HG02852 (cell line): Measurements from ENCODE around the gene SIRT4.
"Not testable (repeated sequence)": the region's sequence is repeated elsewhere in the genome, so short reads cannot be mapped to it uniquely, and the experiment has no call there.

Experiments used
- ATAC-seq: cut with Tn5 transposase; IDR thresholded peaks from one replicate; pipeline ENCODE4 v1.9.1; 2021; ENCODE audit warnings: mild to moderate bottlenecking, moderate library complexity; ENCODE audit not compliant: unreplicated experiment

The SIRT4 gene, protein sequence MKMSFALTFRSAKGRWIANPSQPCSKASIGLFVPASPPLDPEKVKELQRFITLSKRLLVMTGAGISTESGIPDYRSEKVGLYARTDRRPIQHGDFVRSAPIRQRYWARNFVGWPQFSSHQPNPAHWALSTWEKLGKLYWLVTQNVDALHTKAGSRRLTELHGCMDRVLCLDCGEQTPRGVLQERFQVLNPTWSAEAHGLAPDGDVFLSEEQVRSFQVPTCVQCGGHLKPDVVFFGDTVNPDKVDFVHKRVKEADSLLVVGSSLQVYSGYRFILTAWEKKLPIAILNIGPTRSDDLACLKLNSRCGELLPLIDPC

GRCh38 chr12:120301962-120302815 is at the start of gene SIRT4:
SIRT4 (plus strand) TSS chr12:120302321; CDS start chr12:120303562, 1,241 bp downstream.
- ATAC-seq = peak; percentile 92

GRCh38 chr12:120253313-120253712 is 48.8 kb upstream of the SIRT4 start:
- ATAC-seq = not testable (repeated sequence)

GRCh38 chr12:120254809-120255208 is 47.3 kb upstream of the SIRT4 start:
- ATAC-seq = no peak

DNA sequence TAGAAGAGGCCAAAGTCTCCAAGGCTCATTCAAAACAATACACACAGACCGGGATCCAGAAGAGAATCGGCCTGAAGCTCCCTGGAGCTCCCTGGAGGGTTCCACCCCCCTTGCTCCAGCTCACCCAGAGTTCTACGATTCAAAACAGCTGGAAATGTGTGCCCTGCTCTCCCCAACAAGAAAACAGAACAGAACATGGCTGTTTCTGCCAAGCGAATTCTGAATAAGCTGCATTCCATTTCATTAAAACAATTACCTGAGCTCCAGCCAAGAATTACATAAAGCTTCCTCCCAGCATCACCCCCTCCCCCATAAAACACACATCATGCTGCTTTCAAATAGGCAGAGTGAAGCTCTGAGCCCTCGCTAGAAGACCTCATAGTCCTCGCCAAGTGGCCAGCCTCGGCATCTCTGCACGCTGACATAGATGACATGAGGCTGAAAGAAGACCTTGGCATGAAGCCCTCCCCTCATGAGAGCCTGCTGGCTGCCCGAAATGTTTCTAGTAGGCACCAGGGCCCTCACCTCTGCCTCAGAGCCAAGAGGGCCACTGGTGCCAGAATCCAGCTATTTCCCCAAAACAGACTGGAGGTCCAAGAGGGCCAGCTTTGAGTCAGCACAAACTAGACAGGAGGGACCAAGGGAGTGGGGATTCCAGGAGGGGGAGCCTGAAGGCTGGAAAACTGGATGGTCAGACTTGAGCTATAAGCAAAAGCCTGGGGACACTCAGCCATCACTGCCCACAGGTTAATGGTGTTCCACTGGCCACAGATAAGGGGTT is 44.9 kb upstream of the SIRT4 start:
- no peak for ATAC-seq

DNA sequence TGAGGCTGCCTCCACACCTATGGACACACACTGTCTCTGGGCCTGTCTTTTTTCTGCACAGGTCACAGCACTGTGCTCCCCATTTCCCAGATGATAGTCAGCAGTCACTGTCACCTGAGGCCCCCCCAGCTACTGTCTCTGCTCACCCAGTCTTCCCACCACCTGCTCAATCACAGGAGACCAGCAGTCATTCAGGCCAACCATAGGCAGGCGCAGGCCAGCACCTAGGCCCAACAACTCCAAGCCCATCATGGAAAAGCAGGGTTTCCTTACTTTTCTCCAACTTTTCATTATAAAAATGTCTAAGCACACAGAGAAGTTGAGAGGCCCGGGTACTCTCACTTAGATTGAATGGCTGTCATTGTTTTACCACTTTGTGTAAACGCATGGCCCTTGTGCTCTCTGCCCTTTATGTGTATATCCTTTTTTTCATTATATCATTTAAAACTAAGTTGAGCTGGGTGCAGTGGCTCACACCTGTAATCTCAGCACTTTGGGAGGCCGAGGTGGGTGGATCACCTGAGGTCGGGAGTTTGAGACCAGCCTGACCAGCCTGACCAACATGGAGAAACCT is 43.7 kb upstream of the SIRT4 start:
- no peak for ATAC-seq

DNA sequence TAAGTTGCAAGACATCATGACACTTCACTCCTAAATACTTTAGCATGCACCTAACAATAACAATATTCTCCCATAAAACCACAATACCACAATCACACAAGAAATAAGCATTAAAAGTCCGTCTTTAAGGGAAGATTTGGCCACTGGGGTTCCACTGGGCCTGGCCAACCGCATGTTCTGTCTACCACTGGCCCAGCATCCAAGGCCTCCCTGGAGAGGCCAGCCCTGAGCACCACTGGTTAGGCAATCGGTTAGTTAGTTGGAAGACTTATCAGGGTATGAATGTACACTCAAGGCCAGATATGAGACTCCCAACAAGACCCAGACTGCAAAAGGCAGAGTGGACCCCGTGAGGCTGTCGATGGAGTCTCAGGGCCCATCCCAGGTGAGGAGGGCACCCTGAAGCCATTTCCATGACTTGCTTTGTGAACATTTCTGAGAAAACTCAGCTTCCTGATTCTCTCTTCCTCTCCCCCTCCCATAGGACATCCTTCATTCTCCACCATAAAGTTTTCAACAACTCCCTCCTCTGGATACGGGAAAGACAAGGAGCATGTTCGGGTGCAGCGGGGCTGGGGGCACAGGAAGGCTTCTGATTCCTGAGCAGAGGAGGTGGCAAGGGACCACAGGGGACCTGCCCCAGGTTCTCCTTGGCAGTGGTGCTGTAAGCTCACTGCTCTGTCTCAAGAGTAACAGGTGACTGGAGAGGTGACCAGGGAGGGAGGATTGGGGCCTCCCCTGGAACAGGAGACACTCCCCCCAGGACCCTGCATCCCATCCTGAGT is 42.5 kb upstream of the SIRT4 start:
- ATAC-seq = no peak

DNA sequence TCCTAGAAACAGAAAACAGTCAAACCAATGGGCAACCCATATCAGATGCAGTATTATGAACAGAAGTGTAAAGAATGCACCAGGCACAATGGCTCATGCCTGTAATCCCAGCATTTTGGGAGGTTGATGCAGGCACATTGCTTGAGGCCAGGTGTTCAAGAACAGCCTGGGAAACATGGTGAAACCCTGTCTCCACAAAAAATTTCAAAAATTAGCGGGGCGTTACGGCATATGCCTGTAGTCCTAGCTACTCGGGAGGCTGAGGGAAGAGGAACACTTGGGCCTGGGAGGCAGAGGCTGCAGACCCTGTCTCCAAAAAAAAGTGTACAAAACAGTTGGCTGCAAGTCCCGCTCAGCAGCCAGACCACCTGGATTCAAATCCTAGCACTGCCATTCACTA is 41.5 kb upstream of the SIRT4 start:
- ATAC-seq = no peak

DNA sequence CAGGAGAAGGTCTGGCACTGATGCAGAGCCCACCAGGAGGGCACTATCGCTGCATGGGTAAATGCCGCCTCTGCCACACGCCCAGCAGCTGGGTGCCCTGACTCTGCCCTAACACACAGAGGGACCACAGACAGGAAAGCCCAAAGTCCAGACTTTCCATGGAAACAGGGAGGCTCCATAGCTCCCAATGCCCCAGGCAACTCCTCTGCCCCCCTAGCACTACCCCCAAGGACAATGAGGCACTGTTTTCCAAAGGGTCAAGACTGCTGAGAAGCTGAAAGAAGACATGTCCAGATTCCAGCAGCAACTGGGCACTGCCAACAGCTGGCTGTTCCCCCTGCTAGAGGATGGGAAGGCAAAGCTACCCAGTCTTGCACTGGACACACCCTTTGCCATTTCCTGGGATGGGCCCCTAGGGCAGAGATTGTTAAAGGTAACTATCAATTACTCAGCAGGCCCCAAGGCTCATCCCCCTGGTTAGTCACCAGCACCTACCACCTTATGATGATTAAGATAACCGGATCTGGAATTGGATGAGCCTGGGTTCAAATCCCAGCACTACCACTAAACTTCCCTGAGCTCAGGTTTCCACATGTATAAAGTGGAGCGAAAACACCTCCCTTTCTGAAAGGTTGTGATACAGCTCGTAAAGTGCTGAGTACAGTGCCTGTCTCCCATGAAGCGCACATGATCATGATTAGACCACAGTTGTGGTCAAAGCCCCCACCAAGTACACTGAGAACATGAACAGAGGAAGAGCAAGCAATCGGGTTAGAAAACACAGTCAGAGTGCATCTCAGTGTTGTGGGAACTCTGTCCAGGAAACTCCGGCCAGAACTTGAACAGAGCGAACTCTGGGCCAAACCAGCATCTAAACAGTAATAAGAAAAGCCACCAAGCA is 39.9 kb upstream of the SIRT4 start:
- ATAC-seq = no peak

GRCh38 chr12:120262852-120263747 is 39.0 kb upstream of the SIRT4 start:
- no peak for ATAC-seq

GRCh38 chr12:120263748-120264085 is 38.4 kb upstream of the SIRT4 start:
- no peak for ATAC-seq

- ATAC-seq = no peak
Observed at GRCh38 chr12:120264086-120264903, 37.8 kb upstream of the SIRT4 start.

DNA sequence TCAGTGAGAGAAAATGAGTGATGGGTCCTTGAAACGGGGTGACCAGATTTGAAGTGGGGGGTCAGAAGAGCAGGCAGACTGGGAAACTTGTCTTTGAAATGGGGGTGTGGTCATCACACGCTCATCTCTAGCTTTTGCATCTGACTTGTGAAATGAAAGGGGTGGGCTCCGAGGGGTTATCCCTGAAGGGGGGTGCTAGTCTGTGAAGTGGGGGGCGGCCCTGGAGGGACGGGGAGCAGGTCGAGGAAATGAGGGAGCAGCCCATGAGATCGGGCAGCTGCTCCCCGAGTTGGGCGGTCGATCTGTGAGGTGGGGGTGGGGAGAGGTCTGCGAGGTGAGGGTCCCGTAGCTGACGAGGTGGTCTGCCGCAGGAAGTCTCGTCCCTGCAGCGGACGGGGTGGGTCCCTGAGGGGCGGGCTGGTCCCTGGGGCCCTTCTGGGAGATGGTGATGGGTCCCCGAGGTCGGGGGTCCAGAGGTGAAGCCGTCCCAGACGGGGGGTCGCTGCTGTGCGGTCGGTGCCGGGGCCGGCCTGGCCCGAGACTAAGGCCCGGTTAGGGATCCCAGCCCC is 37.1 kb upstream of the SIRT4 start:
- no peak for ATAC-seq

DNA sequence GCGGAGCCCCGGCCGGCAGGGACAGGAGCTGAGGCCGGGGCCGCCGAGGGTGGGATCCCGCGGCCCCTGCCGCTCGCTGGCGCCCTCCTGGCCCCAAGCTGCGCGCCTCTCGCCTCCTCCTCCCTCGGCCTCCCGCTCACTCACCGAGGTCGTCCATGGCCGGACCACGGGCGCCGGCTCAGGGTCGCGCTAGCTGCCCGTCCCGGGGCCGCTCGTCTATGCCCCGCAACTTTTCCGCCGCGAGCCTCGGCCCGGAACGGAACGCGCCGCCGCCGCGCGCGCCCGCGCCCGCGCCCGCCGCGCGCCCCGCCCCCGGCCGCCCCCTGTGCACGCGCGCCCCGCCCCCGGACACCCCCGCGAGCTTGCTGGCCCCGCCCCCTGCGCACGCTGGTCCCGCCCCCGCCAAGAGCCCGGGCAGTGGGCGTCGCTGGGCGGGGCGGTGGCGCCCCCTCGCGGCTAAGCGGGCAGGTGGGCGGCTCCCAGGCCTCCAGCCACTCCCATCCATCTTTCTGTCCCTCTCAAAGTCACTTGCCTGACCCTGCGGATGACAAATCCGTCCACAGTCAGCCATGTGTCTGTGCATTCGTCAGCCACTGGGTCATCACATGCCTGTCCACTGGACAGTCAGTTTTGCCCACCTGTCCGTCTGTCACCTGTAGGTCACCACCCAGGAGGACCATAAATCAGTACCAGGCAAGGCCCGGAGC is 36.5 kb upstream of the SIRT4 start, which contains the start of gene PXN:
Gene PXN, minus strand, starts transcription at position 258 of the 707 bp plus-strand sequence. Its CDS starts 101 bp downstream, at position 157.
- ATAC-seq = peak; percentile 70

- ATAC-seq = no peak
Observed at GRCh38 chr12:120266180-120266870, 35.8 kb upstream of the SIRT4 start.

DNA sequence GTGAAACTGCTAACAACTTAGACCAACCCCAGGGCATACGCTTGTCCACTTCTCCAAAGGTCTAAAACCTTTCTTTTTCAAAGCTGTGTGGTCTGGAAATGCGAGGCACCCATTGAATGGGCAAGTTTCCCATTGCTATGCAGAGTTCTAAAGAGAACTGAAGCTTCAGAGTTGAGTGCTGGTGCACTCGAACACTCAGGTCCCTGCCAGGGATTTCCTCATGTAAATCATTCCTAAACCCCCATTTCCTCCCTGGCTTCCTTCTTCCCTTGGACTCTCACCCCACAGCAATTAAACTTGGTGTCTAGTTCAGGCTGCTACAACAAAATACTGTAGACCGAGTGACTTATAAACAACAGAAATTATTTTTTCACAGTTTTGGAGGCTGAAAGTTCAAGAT is 34.4 kb upstream of the SIRT4 start:
- no peak for ATAC-seq

DNA sequence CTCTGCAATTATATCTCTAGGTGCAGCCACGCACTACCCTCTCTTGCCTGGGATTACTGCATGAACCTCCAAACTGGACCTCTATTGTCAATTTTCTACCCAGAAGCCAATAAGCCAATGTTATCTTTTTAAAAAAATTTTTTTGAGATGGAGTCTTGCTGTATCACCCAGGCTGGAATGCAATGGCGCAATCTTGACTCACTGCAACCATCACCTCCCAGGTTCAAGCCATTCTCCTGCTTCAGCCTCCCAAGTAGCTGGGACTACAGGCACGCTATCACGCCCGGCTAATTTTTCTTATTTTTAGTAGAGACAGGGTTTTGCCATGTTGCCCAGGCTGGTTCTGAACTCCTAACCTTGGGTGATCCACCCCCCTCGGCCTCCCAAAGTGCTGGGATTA is 25.4 kb upstream of the SIRT4 start:
- ATAC-seq = no peak
